Epithelial cell of proximal tubule (primary cell): ENCODE data around the gene LAMA2. TPM values are rescaled to one million over a fixed set of nuclear protein-coding genes. Genes with fewer than 3 reads are reported as not detected.

ENCODE experiments used
- DNase-seq: peaks from one replicate; pipeline ENCODE4 v3.0.0-alpha.2; 2011; ENCODE audit warnings: low read depth
- H3K4me3 ChIP-seq: 2 replicates; pipeline ENCODE4 v1.5.1; 2011; ENCODE audit warnings: low read depth, mild to moderate bottlenecking, low read length
- total RNA-seq: library from RNA; depleted of rRNA; stranded (reverse); fragments of >200 nt; gene quantifications from 2 replicates; pipeline ENCODE4 v1.2.3, GENCODE V29; 2015
- TF ChIP-seq, protein P1 (sequence below): conservative IDR thresholded peaks from 2 replicates; pipeline ENCODE4 v1.5.1; 2012; ENCODE audit warnings: low read depth, mild to moderate bottlenecking, low read length

Gene LAMA2
- total RNA-seq, 1 donor from 2014 or later = 0.69 TPM

DNA sequence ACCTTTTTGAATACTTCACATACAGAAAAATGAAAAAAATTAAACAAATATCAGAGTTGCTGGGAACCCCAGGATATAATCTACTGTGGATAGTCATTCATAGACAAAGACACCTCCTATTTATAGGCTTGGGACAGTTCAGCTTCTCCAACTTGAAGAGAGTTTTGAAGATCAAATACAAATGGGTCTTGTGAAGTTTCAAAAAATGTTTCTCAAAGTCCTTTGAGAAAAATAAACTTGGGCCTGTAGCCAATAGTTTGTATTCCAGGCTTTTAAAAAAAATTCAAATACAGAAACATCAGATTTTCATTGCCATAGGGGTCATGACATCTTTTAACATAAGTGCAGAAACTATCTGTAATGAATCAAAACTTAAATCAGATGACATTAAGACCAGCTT, 334.8 kb downstream of the LAMA2 start:
- no peak for DNase-seq
- H3K4me3 ChIP-seq = no peak overlapping the region
- TF ChIP-seq, protein P1, sequence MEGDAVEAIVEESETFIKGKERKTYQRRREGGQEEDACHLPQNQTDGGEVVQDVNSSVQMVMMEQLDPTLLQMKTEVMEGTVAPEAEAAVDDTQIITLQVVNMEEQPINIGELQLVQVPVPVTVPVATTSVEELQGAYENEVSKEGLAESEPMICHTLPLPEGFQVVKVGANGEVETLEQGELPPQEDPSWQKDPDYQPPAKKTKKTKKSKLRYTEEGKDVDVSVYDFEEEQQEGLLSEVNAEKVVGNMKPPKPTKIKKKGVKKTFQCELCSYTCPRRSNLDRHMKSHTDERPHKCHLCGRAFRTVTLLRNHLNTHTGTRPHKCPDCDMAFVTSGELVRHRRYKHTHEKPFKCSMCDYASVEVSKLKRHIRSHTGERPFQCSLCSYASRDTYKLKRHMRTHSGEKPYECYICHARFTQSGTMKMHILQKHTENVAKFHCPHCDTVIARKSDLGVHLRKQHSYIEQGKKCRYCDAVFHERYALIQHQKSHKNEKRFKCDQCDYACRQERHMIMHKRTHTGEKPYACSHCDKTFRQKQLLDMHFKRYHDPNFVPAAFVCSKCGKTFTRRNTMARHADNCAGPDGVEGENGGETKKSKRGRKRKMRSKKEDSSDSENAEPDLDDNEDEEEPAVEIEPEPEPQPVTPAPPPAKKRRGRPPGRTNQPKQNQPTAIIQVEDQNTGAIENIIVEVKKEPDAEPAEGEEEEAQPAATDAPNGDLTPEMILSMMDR = no peak

DNA sequence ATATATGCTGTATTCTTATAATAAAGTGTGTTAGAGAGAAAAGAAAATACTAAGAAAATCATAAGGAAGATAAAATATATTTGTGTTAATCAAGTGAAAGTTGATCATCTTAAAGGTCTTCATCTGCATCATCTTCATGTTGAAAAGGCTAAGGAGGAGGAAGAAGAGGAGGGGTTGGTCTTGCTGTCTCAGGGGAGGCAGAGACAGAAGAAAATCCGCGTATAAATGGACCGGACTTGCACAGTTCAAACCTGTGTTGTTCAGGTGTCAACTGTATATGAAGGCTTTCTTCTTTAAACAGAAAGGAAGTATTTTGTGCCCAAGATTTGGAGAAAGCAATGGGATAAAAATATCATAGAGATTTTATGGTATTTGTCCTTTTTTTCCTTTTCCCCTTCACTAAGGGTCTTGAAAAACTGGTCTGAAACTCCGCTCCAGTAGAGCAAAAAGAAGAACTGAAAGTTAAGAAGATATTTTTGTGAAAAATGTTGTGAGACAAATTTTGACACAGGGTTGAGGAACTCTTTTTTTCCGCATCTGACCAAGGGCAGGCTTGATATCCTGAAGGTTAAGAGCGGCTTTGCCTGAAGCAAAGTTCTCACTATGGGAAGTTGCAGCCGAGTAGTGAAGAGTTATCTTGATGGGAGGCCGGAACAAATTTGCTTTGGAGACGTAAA, 350.7 kb downstream of the LAMA2 start:
- TF ChIP-seq, protein P1 = no peak
- no peak overlapping the region for H3K4me3 ChIP-seq

DNA sequence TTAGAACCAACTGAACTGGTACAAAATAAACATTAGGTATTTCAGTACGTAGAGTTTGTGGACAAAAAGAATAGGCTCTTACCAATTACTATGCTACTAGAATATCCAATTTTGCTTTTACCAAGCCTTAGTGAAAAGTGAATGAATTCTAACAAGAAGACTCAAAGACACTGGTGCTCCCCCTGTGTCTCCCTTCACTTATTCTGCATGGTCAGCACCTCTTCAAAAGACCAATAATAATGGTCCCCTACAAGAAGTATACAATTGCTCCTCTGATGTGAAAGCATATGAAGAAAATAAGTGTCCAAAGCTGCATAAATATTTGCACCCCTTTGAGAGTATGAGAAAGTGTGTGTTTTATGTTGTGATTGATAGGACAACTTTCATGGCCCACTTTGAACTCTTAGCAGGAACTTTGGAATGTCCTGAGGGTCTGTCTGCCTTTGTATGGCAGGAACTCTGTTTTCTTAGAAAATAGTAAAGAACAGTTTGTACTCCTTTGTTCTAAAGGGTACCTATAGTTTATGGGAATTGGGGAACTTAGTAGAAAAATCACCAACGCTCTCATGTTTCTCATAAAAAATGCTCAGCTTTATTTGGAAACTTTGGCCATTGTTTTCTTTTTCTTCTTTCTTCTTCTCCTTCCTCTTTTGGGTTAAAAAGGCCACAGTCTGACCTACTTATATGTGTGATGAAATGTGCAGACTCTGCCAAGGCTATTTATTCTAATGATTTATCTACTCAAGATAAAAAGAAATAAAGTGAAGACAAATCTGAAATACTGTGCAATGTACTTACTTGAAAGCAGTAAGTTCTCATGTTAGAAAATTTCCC, 352.4 kb downstream of the LAMA2 start:
- TF ChIP-seq, protein P1 = no peak
- DNase-seq = no peak
- no peak overlapping the region for H3K4me3 ChIP-seq

More for the DNA sequence above, 350.7 kb downstream of the LAMA2 start:
- DNase-seq = no peak

DNA sequence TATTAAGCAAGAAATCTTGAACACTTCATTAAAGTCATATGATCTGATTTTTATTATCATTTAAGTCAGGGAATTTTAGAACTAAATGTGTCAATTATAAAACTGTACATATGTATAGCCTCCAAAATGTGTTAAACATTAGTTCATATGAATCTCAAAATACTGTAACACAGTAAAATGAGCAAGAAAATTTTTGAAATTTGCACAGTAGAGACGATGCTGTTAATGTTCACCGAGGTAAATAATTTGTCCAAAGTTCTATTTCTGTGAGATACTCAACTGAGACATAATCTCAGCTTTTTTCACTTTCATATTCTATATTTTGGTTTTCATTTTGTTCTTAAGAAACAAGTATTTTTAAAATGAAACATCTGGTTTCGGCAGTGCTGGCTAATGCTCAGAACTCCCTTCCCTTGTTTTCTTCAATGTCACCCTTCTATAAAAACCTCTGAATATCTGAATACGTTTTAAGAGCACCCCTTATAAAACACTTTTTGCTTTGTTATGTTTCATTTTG, 353.1 kb downstream of the LAMA2 start:
- H3K4me3 ChIP-seq = no peak overlapping the region
- TF ChIP-seq, protein P1 = no peak
- DNase-seq = no peak

DNA sequence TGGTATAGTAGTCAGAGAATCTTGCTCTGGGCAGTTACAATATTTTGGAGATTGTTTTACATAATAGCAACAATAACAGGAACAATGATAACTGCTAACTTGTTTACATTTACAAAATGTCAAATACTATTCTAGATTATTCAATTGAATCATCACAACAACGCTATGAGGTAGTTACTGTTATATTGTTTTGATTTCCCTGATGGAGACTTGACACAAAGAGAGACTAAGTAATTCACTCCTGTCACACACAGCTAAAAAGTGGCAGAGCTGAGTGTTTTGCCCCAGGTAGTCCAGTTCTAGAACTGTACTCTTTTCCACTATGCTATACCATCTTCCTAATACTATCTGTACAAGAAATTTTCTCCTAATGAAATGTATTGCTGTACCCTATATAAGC, 356.1 kb downstream of the LAMA2 start:
- no peak overlapping the region for H3K4me3 ChIP-seq

DNA sequence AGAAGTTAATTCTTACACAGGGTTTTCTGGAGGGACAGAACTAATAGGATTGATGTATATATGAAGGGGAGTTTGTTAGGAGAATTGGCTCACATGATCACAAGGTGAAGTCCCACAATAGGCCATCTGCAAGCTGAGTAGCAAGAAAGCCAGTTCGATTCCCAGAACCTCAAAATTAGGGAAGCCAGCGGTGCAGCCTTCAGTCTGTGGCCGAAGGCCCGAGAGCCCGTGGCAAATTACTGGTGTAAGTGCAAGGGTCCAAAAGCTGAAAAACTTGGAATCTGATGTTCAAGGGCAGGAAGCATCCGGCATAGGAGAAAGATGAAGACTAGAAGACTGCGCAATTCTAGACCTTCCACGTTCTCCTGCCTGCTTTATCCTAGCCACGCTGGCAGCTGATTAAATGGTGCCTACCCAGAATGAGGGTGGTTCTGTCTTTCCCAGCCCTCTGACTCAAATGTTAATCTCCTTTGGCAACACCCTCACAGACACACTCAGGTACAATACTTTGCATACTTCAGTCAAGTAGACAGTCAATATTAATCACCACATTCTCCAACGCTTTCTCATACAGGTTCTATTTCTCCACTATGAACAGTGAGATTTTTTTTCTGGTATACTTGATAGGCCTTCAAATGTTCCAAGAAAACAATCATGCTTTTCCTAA, 357.0 kb downstream of the LAMA2 start:
- TF ChIP-seq, protein P1 = no peak
- no peak for DNase-seq
- no peak overlapping the region for H3K4me3 ChIP-seq

More for the DNA sequence above, 356.1 kb downstream of the LAMA2 start:
- TF ChIP-seq, protein P1 = no peak
- no peak for DNase-seq
